Measurements from ENCODE around the gene STK17B. TPM values are rescaled to one million over a fixed set of nuclear protein-coding genes. Genes with fewer than 3 reads are reported as not detected.

Gene STK17B
- total and polyA plus RNA-seq, 2 of the 13 experiments (the other 11 are each of a cell fraction or from before 2014, with no cell fraction given) = 1.6 to 4.5 TPM

DNA sequence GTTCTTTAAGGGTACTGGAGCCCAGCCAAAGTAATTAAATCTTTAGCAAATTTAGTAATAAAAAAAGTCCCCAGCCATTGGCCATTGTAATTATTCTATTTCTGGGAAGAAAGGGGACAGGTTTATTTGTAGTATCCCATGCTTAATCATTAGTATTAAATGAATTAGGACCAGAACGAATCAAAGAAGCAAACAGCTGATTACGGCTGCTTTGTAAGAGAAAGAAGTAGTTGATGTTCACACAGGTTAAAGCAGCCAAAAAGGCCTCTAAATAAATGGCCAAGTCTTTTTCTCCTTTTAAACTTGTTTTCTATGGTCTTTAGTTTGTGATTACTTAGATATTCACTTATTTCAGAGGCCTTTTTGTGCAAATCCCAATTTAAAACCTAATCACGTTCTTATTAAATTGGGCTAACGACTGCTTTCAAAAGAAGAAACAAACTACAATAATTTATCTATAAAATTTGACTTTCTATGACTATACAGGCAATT, 54.1 kb downstream of the STK17B start:
- TF ChIP-seq ZNF296 (CRISPR knock-in tag; conservative IDR thresholded peaks at IDR 0.05) (no peak), ZNF256 (CRISPR knock-in tag; conservative IDR thresholded peaks at IDR 0.05) (no peak), MXI1 (IDR thresholded peaks at IDR 0.05; ENCODE audit: borderline replicate concordance, low read depth, low read length) (no peak), ISL2 (CRISPR knock-in tag; IDR thresholded peaks at IDR 0.05) (no peak), EEA1 (CRISPR knock-in tag; IDR thresholded peaks at IDR 0.05; ENCODE audit: borderline replicate concordance) (no peak), ONECUT2 (CRISPR knock-in tag; IDR thresholded peaks at IDR 0.05) (no peak), MYNN (CRISPR knock-in tag; IDR thresholded peaks at IDR 0.05; ENCODE audit: low read depth) (no peak), KLF12 (CRISPR knock-in tag; IDR thresholded peaks at IDR 0.05; ENCODE audit: borderline replicate concordance) (no peak), NR3C1 (CRISPR knock-in tag; IDR thresholded peaks at IDR 0.05) (no peak), NCOA1 (CRISPR knock-in tag; IDR thresholded peaks at IDR 0.05) (no peak), HHEX (CRISPR knock-in tag; IDR thresholded peaks at IDR 0.05) (no peak), RAD21 (CRISPR knock-in tag; IDR thresholded peaks at IDR 0.05) (no peak), SRSF1 (optimal IDR thresholded peaks at IDR 0.05; ENCODE audit: low read depth, low read length) (no peak), MAF1 (CRISPR knock-in tag; IDR thresholded peaks at IDR 0.05; ENCODE audit: borderline replicate concordance) (no peak), RBM22 (optimal IDR thresholded peaks at IDR 0.05; ENCODE audit: low read length) (no peak)
- TF ChIP-seq, protein P1, sequence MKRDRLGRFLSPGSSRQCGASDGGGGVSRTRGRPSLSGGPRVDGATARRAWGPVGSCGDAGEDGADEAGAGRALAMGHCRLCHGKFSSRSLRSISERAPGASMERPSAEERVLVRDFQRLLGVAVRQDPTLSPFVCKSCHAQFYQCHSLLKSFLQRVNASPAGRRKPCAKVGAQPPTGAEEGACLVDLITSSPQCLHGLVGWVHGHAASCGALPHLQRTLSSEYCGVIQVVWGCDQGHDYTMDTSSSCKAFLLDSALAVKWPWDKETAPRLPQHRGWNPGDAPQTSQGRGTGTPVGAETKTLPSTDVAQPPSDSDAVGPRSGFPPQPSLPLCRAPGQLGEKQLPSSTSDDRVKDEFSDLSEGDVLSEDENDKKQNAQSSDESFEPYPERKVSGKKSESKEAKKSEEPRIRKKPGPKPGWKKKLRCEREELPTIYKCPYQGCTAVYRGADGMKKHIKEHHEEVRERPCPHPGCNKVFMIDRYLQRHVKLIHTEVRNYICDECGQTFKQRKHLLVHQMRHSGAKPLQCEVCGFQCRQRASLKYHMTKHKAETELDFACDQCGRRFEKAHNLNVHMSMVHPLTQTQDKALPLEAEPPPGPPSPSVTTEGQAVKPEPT (CRISPR knock-in tag; IDR thresholded peaks at IDR 0.05; ENCODE audit: low read depth) = no peak
- TF ChIP-seq, protein P2, sequence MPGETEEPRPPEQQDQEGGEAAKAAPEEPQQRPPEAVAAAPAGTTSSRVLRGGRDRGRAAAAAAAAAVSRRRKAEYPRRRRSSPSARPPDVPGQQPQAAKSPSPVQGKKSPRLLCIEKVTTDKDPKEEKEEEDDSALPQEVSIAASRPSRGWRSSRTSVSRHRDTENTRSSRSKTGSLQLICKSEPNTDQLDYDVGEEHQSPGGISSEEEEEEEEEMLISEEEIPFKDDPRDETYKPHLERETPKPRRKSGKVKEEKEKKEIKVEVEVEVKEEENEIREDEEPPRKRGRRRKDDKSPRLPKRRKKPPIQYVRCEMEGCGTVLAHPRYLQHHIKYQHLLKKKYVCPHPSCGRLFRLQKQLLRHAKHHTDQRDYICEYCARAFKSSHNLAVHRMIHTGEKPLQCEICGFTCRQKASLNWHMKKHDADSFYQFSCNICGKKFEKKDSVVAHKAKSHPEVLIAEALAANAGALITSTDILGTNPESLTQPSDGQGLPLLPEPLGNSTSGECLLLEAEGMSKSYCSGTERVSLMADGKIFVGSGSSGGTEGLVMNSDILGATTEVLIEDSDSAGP (CRISPR knock-in tag; IDR thresholded peaks at IDR 0.05; ENCODE audit: borderline replicate concordance) = no peak
- TF ChIP-seq, protein P3, sequence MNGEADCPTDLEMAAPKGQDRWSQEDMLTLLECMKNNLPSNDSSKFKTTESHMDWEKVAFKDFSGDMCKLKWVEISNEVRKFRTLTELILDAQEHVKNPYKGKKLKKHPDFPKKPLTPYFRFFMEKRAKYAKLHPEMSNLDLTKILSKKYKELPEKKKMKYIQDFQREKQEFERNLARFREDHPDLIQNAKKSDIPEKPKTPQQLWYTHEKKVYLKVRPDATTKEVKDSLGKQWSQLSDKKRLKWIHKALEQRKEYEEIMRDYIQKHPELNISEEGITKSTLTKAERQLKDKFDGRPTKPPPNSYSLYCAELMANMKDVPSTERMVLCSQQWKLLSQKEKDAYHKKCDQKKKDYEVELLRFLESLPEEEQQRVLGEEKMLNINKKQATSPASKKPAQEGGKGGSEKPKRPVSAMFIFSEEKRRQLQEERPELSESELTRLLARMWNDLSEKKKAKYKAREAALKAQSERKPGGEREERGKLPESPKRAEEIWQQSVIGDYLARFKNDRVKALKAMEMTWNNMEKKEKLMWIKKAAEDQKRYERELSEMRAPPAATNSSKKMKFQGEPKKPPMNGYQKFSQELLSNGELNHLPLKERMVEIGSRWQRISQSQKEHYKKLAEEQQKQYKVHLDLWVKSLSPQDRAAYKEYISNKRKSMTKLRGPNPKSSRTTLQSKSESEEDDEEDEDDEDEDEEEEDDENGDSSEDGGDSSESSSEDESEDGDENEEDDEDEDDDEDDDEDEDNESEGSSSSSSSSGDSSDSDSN (CRISPR knock-in tag; IDR thresholded peaks at IDR 0.05) = no peak
- Histone ChIP-seq H2AFZ (ENCODE audit: low read length) (no peak overlapping the region), H3K9ac (ENCODE audit: insufficient read depth, low read depth, low read length) (no peak overlapping the region), H3K4me3 (replicated peaks in 1 of 3; ENCODE audit: insufficient read depth in 1 of 3, low read depth in 2 of 3, low read length in 3 of 3) (no peak overlapping the region), H3K4me1 (ENCODE audit: insufficient read depth, low read length) (peaks cover 6% of the 10 kb centered on the region; the same call in 1 of the 2 replicates), H4K20me1 (ENCODE audit: insufficient read depth, low read length) (no peaks in the 10 kb centered on the region), H3K9me3 (ENCODE audit: low read length) (no peaks in the 10 kb centered on the region), H3K79me2 (ENCODE audit: insufficient read depth, low read length) (no peaks in the 10 kb centered on the region), H3K4me2 (ENCODE audit: low read depth, low read length) (no peak overlapping the region), H3K36me3 (replicated peaks in 1 of 2; ENCODE audit: control insufficient read depth in 1 of 2, insufficient read depth in 2 of 2, low read length in 2 of 2) (no peaks in the 10 kb centered on the region), H3K27me3 (ENCODE audit: control insufficient read depth in 1 of 2, insufficient read depth in 2 of 2, low read length in 2 of 2) (peaks cover 0 to 7% of the 10 kb centered on the region in 2 experiments; a peak in 1 of 5 replicates), H3K27ac (ENCODE audit: extremely low read length, insufficient read depth, low read length) (no peak overlapping the region)
- ChIA-PET POLR2A (no interaction called here), CTCF (ENCODE audit: low intra/inter-chr PET ratio, low total read pairs) (no interaction called here)
- DNase-seq (ENCODE audit: low spot score) (no peak), ATAC-seq (no peak), FAIRE-seq (no peak)
- BruUV-seq (replicated peaks) = no TSS peak
- in situ Hi-C loops (cut with HindIII; ENCODE audit: extremely low pct_ligation_motif_present, low pct_unique_long_range_greater_than_20kb) = no loop called here
- intact Hi-C loops (cut with micrococcal nuclease; ENCODE audit: unreplicated experiment) = no loop called here
- 12% methylated on average over 4 of the region's 4 CpGs for WGBS (ENCODE audit: low lambda C conversion rate)

Measured in HepG2 (cell line).